Lower lobe of right lung (tissue), 2 donors: Measurements from ENCODE around the gene TECPR2. TPM values are rescaled to one million over a fixed set of nuclear protein-coding genes. Genes with fewer than 3 reads are reported as not detected.
"Not testable (repeated sequence)": the region's sequence is repeated elsewhere in the genome, so short reads cannot be mapped to it uniquely, and the experiment has no call there.

Experiments used
- ATAC-seq, 2 donors: fragments of 200-7000 bp; cut with Tn5 transposase; one replicate each; pipeline ENCODE4 v1.9.1; 2020 to 2022; ENCODE audit warnings: mild to moderate bottlenecking in 2 of 2, moderate library complexity in 2 of 2
- DNase-seq: peaks from one replicate; pipeline ENCODE4 v3.0.0-alpha.2; 2020
- H3K27ac ChIP-seq: fragments of 200-600 bp; one replicate; pipeline ENCODE4 v1.8.0; 2022
- H3K27me3 ChIP-seq: fragments of 200-600 bp; one replicate; pipeline ENCODE4 v1.8.0; 2022; ENCODE audit warnings: low read depth
- H3K36me3 ChIP-seq: fragments of 200-600 bp; one replicate; pipeline ENCODE4 v1.8.0; 2022; ENCODE audit warnings: mild to moderate bottlenecking
- H3K4me1 ChIP-seq: fragments of 200-600 bp; one replicate; pipeline ENCODE4 v1.8.0; 2022
- H3K4me3 ChIP-seq: fragments of 200-600 bp; one replicate; pipeline ENCODE4 v1.8.0; 2022; ENCODE audit warnings: mild to moderate bottlenecking
- H3K9me3 ChIP-seq: fragments of 200-600 bp; one replicate; pipeline ENCODE4 v1.8.0; 2022
- intact Hi-C: fragments of 100-400 bp; cut with DNase I; formaldehyde crosslinking; loops from one replicate; pipeline ENCODE4 v1.11.0; 2022
- total RNA-seq: library from RNA; stranded (reverse); fragmentation: NEBNext Ultra II Directional; extraction: Animal tissue kit (Norgen Biotek cat#: 25700); gene quantifications from one replicate; pipeline ENCODE4 v1.2.1, GENCODE V29; 2021
- TF ChIP-seq, protein P1 (sequence below): fragments of 200-600 bp; IDR thresholded peaks from one replicate; pipeline ENCODE4 v1.8.0; 2022; ENCODE audit warnings: antibody characterized with exemption, mild to moderate bottlenecking
- donor health status: DM: no; HTN: yes; CAD: no; lungs with severe emphysema.

Gene TECPR2
- total RNA-seq, 1 donor from 2014 or later, result 23.2 TPM

DNA sequence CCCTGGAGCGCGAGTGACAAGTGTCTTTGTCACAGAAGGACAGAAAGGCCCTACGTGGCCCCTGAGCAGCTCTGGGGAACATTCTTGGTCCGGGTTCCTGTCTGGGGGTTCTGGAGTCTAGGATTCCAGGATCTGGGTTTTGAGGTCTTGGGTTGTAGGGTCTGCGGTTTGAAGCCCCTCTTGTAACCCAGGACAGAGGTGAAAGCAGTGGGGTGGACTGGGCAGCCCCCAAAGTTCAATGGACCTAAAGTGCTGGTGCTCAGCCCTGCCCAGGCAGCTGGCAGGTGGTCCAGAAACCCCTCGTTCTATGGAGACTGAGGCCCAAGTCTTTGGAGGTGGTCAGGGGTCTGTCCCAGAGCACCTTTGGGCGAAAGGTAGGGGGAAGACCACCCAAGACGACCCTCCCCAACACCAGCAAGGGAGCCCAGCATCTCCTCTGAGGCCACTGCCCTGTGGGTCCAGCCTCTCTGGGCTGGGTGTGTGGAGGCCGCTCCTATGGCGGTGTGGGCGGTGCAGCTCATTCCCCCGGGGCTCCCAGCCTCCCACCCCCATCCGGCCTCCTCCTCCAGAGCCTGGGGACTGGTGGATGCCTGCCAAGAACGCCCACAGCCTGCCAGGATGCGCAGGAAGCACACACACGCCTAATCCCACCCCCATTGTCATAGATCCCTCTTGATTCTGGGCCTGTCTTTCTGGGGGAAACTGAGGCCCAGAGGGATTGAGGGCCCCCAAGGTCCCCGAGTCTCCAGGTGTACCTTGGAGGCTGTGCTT is 177.0 kb downstream of the TECPR2 start:
- no peak for DNase-seq
- Histone ChIP-seq H3K27ac (no peak overlapping the region), H3K4me1 (peaks cover 7% of the 10 kb centered on the region), H3K36me3 (no peaks in the 10 kb centered on the region), H3K4me3 (no peak overlapping the region), H3K27me3 (peaks cover 14% of the 10 kb centered on the region), H3K9me3 (no peaks in the 10 kb centered on the region)
- intact Hi-C loops, result no loop called here
- no peak for ATAC-seq
- TF ChIP-seq, protein P1, sequence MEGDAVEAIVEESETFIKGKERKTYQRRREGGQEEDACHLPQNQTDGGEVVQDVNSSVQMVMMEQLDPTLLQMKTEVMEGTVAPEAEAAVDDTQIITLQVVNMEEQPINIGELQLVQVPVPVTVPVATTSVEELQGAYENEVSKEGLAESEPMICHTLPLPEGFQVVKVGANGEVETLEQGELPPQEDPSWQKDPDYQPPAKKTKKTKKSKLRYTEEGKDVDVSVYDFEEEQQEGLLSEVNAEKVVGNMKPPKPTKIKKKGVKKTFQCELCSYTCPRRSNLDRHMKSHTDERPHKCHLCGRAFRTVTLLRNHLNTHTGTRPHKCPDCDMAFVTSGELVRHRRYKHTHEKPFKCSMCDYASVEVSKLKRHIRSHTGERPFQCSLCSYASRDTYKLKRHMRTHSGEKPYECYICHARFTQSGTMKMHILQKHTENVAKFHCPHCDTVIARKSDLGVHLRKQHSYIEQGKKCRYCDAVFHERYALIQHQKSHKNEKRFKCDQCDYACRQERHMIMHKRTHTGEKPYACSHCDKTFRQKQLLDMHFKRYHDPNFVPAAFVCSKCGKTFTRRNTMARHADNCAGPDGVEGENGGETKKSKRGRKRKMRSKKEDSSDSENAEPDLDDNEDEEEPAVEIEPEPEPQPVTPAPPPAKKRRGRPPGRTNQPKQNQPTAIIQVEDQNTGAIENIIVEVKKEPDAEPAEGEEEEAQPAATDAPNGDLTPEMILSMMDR, result no peak

DNA sequence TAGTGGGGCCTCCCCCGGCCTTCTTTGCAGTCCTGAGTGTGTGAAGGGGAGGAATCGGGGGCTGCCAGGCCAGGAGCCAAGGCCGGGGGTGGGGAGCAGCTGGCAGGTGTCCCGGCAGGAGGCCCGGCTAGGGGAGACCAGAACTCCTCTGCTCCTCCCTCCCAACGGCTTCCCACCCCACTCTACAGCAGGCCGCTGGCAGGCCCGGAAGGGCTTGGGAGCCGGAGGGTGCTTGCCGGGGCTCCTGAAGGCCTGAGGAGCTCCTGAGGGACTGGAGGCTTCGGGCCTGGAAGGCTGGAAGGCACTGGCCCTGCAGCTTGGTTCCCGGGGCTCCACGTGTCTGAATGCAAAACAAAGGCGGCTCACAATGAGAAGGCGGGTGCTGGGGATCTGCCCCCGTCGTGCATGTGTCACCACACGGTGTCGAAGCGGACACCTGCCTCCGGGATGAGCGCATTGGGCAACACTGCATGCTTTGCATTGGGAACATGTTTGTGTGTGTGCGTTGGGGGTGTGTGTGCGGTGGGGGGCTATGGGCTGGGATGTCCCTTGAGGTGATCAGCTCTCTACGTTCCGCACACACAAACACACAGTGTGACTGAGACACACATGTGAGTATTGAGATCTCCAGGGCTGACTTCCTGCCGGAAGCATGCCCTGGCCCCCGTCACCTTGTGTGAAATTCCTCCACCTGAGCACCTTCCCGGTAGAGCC is 177.7 kb downstream of the TECPR2 start:
- intact Hi-C loops, result no loop called here
- Histone ChIP-seq H3K27me3 (peaks cover 21% of the 10 kb centered on the region), H3K27ac (no peak overlapping the region), H3K4me1 (peaks cover 12% of the 10 kb centered on the region), H3K9me3 (no peaks in the 10 kb centered on the region), H3K4me3 (no peak overlapping the region), H3K36me3 (no peaks in the 10 kb centered on the region)
- TF ChIP-seq, protein P1, result no peak
- ATAC-seq (no peak), DNase-seq (no peak)

DNA sequence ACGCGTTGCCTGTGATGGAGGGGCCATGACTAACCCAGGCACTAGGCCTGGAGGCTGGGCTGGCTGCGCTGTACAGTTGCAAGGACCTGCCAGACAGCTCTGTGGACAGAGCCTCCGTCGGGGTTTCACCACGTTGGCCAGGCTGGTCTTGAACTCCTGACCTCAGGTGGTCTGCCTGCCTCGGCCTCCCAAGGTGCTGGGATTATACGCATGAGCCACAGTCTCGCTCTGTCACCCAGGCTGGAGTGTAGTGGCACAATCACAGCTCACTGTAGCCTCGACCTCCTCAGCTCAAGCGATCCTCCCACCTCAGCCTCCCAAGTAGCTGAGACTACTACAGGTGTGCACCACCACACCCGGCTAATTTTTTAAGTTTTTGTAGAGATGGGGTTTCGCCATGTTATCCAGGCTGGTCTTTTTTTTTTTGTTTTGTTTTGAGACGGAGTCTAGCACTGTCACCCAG is 178.3 kb downstream of the TECPR2 start:
- H3K36me3 ChIP-seq, DNase-seq, H3K27ac ChIP-seq, H3K9me3 ChIP-seq, H3K4me3 ChIP-seq, ATAC-seq, intact Hi-C loops: not testable (repeated sequence)
- H3K27me3 ChIP-seq, result peaks cover 27% of the 10 kb centered on the region
- peaks cover 12% of the 10 kb centered on the region for H3K4me1 ChIP-seq

DNA sequence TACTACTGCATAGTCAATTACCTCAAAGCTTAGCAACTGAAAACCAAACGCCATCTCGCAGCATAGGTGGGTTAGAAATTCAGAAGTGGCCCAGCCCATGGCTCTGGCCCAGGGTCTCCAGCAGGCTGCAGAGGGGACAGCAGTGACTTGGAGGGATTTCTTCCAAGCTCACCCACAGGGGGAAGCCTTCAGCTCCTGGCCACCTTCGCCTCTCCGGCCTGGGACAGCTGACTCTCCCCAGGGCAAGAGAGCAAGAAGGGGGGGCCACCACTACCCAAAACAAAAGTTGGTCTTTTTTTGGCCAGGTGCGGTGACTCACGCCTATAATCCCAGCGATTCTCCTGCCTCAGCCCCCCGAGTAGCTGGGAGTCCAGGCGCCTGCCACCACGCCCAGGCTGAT is 179.0 kb downstream of the TECPR2 start:
- Histone ChIP-seq H3K9me3 (no peaks in the 10 kb centered on the region), H3K4me3 (no peak overlapping the region), H3K27me3 (peaks cover 33% of the 10 kb centered on the region), H3K4me1 (peaks cover 12% of the 10 kb centered on the region), H3K27ac (no peak overlapping the region), H3K36me3 (no peaks in the 10 kb centered on the region)
- intact Hi-C loops, result no loop called here
- ATAC-seq (no peak), DNase-seq (no peak)
- TF ChIP-seq, protein P1, result no peak

DNA sequence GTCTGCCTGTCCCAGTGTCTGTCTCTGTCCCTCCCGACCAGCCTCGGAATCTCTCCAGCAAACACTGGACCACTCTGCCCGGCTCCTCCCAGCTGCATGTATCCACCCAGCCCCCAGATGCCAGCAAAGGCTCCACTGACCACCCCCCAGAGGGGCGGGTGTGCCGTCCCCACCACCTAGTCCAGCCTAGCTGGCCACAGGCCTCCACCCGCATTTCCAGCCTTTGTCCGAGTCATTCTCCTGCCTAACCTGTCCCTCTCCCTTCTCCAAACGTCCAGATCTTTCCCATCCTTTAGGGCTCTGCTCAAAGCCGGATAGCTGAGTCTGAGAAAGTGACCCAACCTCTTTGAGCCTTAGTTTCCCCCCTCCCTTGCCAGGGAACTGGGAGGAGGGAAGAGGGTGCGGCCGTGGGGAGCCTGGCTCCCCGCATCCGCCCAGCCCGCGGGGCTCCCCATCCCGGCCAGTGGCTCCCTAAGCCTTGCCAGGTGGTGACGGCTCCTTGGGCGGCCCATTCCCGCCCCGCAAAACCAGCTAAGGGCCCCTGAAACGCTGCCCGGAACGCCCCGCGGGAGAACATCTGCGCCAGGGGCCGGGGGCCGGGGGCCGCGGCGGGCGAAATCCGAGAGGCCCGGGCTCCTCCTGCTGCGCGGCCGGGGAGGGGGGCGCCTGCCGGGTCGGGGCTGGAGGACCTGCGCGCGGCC is 181.5 kb downstream of the TECPR2 start:
- Histone ChIP-seq H3K27ac (no peak overlapping the region), H3K36me3 (no peaks in the 10 kb centered on the region), H3K4me3 (peak overlapping the region; percentile 38), H3K27me3 (peaks cover 39% of the 10 kb centered on the region), H3K9me3 (no peaks in the 10 kb centered on the region), H3K4me1 (peaks cover 12% of the 10 kb centered on the region)
- intact Hi-C loops, result no loop called here
- DNase-seq, result no peak
- TF ChIP-seq, protein P1, result no peak
- ATAC-seq, result peak; percentile 14 to 16
